ENCODE results near the gene FNDC5. TPM values are rescaled to one million over a fixed set of nuclear protein-coding genes. Genes with fewer than 3 reads are reported as not detected.

The FNDC5 gene
- total and polyA plus RNA-seq, 10 of the 15 experiments (the other 5 are each of a cell fraction or from before 2014, with no cell fraction given) = 0.01 to 0.29 (median 0.19) TPM; not detected in 4

GRCh38 chr1:32831878-32832277 lies 38.8 kb downstream of the FNDC5 start (continued):
- TF ChIP-seq USF2 (IDR thresholded peaks at IDR 0.05; ENCODE audit: borderline replicate concordance, low read depth, low read length) (no peak), RFX5 (IDR thresholded peaks at IDR 0.05; ENCODE audit: low read depth, low read length) (no peak), RAD51 (IDR thresholded peaks at IDR 0.05) (no peak), LARP7 (IDR thresholded peaks at IDR 0.05) (no peak)

GRCh38 chr1:32830092-32830852 lies 40.4 kb downstream of the FNDC5 start:
- peaks cover 2% of the 10 kb centered on the region; the same call in 1 of the 2 replicates for H3K79me2 ChIP-seq (ENCODE audit: control insufficient read depth, insufficient read depth, low read length)
- ATAC-seq (no peak), FAIRE-seq (no peak), DNase-seq (ENCODE audit: low read depth, low spot score) (no peak)
- no peak overlapping the region for H3K9ac ChIP-seq (ENCODE audit: control insufficient read depth, insufficient read depth, low read length)
- H3K4me2 ChIP-seq (ENCODE audit: control insufficient read depth, insufficient read depth) = no peak overlapping the region
- WGBS (ENCODE audit: insufficient coverage, insufficient replicate concordance, low lambda C conversion rate, missing lambda C conversion rate) = 86% methylated on average over 6 of the region's 6 CpGs
- RAD21 ChIA-PET (ENCODE audit: unreplicated experiment) = no interaction called here
- no peak overlapping the region for H3K27ac ChIP-seq (ENCODE audit: control insufficient read depth, insufficient read depth)
- H2AFZ ChIP-seq (ENCODE audit: control insufficient read depth, low read depth, low read length) = no peak overlapping the region
- no peaks in the 10 kb centered on the region for H4K20me1 ChIP-seq (ENCODE audit: control insufficient read depth, insufficient read depth)
- TF ChIP-seq GABPA (IDR thresholded peaks at IDR 0.05; ENCODE audit: low read depth) = no peak
- TF ChIP-seq LARP7 (IDR thresholded peaks at IDR 0.05) = no peak
- TF ChIP-seq ZBTB11 (CRISPR knock-in tag; IDR thresholded peaks at IDR 0.05) = no peak
- no peak for TF ChIP-seq CBFB (IDR thresholded peaks at IDR 0.05; ENCODE audit: low read depth)
- TF ChIP-seq NR2C1 (IDR thresholded peaks at IDR 0.05) = no peak
- no peak for TF ChIP-seq NRF1 (conservative IDR thresholded peaks at IDR 0.05; ENCODE audit: low read depth, low read length)
- no peak for TF ChIP-seq HSF1 (IDR thresholded peaks at IDR 0.05; ENCODE audit: low read depth, low read length)
- TF ChIP-seq CHD2 (IDR thresholded peaks at IDR 0.05; ENCODE audit: borderline replicate concordance, low read depth, low read length) = no peak
- no peak for TF ChIP-seq EZH2 (IDR thresholded peaks at IDR 0.05; ENCODE audit: borderline replicate concordance, control insufficient read depth, low read depth, low read length)
- BruUV-seq (replicated peaks) = TSS peak; percentile 26
- no peaks in the 10 kb centered on the region for H3K4me1 ChIP-seq (ENCODE audit: control insufficient read depth, insufficient read depth, low read length)
- POLR2A ChIA-PET = interaction anchor here (0.9 to 1.0 kb wide), 2 partner anchors 14 to 15 kb away, joined by 3 to 5 read pairs; no protein-coding TSS in a partner anchor
- H3K27me3 ChIP-seq (replicated peaks in 1 of 2; ENCODE audit: control insufficient read depth in 2 of 2, insufficient read depth in 2 of 2, low read length in 1 of 2) = no peaks in the 10 kb centered on the region
- no peak overlapping the region for H3K4me3 ChIP-seq
- H3K9me3 ChIP-seq (replicated peaks; ENCODE audit: control insufficient read depth, insufficient read depth, low read length) = no peaks in the 10 kb centered on the region
- SMC1A ChIA-PET (ENCODE audit: uncharacterized antibody, unreplicated experiment) = interaction anchor here (0.7 to 1.4 kb wide), 6 partner anchors 8 to 45 kb away, joined by 3 to 5 read pairs (median 4); no protein-coding TSS in a partner anchor
- intact Hi-C loops (cut with micrococcal nuclease; ENCODE audit: unreplicated experiment) = no loop called here
- CTCF ChIA-PET = interaction anchor here (1.2 to 3.1 kb wide), 3 partner anchors 42 to 103 kb away, joined by 3 to 23 read pairs (median 14); no protein-coding TSS in a partner anchor
- in situ Hi-C loops (cut with MboI) = no loop called here
- peaks cover 3 to 47% of the 10 kb centered on the region in 2 experiments for H3K36me3 ChIP-seq (ENCODE audit: control insufficient read depth in 2 of 2, insufficient read depth in 2 of 2, low read length in 1 of 2)

Measured in GM12878 (cell line).